ENCODE data around the gene ACSBG1.
"Not testable (repeated sequence)": the region's sequence is repeated elsewhere in the genome, so short reads cannot be mapped to it uniquely, and the experiment has no call there.

Gene ACSBG1

DNA sequence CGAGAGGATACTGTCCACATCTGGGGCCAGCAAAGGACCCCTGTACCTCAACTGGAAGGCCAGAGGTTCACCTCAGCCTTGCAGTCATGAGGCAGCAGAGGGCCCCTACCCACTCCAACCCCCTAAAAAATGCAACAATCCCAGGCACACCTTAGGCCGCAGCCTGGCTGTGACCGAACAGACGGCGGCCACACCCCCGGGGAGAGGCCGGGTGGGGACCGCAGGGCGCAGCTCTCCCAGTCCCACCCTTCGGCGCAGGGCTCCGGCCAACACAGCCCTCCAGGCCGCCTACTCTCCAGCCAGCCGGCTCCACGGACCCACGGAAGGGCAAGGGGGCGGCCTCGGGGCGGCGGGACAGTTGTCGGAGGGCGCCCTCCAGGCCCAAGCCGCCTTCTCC, 29.5 kb upstream of the ACSBG1 start:
- peak overlapping the region; percentile 47; the same call in 1 of the 2 replicates for H3K4me3 ChIP-seq (ENCODE audit: low read length)
- no peak for TF ChIP-seq ZNF274 (IDR thresholded peaks at IDR 0.05; ENCODE audit: low read depth, low read length)

DNA sequence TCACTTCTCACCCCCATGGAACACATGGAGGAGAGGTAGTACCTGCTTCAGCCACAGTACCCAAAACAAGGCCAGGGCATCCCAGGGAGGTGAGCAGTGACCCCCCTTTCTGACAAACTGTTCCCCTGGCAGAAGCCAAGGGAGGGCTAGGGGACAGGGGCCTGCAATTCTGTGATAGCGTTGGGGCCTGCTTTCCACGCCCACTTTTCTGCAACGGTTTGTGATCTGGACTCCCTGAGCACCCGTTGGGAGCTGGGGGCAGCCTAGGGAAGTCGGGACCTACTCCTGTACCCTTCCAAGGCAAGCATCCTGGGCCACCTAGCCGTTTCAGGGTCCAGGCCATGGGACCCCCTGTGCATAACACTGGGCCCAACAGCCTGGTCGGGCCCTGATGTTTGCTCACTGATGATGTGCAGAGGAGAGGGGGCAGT, 29.0 kb upstream of the ACSBG1 start:
- no peak for TF ChIP-seq ZNF274 (IDR thresholded peaks at IDR 0.05; ENCODE audit: low read depth, low read length)
- H3K4me3 ChIP-seq (ENCODE audit: low read length): no peak overlapping the region

DNA sequence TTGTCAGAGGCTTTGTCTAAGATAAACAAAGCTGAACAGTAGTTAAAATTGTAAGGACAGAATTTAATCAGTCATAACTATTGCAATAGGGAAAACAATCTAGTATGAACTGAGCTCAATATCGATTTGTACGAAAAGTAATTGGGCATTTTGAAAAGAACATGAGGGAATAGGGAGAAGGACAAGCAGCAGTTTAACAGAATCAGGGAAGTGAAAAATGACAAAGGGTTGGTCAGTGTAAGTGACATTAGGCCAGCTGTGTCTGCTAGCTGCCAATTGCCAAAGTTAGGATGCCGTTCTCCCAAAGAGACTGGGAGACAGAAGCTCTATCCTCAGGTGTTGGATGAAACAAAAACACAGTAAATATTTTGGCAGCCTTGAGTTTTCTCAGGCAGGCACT, 26.7 kb upstream of the ACSBG1 start:
- H3K4me3 ChIP-seq (ENCODE audit: low read length): no peak overlapping the region
- no peak for TF ChIP-seq ZNF274 (IDR thresholded peaks at IDR 0.05; ENCODE audit: low read depth, low read length)

- no peak overlapping the region for H3K4me3 ChIP-seq (ENCODE audit: low read length)
- no peak for TF ChIP-seq ZNF274 (IDR thresholded peaks at IDR 0.05; ENCODE audit: low read depth, low read length)
Measured at GRCh38 chr15:78260489-78260888, 26.1 kb upstream of the ACSBG1 start.

- no peak for TF ChIP-seq ZNF274 (IDR thresholded peaks at IDR 0.05; ENCODE audit: low read depth, low read length)
- no peak overlapping the region for H3K4me3 ChIP-seq (ENCODE audit: low read length)
Measured at GRCh38 chr15:78259232-78259631, 24.9 kb upstream of the ACSBG1 start.

DNA sequence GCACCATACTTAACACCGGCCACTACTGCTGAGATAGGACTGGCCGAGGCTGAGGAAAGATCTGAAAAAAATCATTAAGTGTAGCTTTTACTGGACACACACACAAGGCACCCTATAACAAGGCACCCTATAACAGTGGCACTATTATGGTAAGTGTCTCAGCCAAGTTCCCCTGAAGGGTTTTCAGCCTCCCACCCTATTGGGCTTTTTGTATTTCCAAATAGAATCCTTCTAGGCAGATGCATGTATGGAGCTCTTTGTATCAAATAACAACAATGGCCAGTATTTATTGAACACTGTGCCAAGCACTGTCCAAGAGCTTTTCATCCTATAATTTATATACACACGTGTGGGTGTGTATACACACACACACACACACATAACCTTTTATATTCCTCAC, 23.3 kb upstream of the ACSBG1 start:
- TF ChIP-seq ZNF274 (IDR thresholded peaks at IDR 0.05; ENCODE audit: low read depth, low read length): no peak
- H3K4me3 ChIP-seq (ENCODE audit: low read length): no peak overlapping the region

DNA sequence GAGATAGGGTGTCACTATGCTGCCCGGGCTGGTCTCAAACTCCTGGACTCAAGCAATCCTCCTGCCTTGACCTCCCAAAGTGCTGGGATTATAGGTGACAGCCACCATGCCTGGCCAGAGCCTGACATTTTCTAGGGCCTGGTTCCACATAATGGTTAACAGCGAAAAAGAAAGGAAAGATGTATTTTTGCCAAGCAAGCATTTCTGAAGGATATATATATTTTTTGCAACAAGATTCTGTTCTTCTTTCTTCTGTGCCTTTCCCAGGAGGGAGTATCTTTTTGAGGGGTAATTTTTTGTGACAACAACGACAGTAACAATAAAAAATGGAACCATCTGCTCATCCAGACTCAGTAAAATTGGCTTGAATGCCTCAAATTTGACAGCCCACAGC, 21.7 kb upstream of the ACSBG1 start:
- TF ChIP-seq ZNF274 (IDR thresholded peaks at IDR 0.05; ENCODE audit: low read depth, low read length): no peak
- H3K4me3 ChIP-seq (ENCODE audit: low read length): no peak overlapping the region

GRCh38 chr15:78255421-78256043, 21.2 kb upstream of the ACSBG1 start:
- H3K4me3 ChIP-seq (ENCODE audit: low read length): no peak overlapping the region
- TF ChIP-seq ZNF274 (IDR thresholded peaks at IDR 0.05; ENCODE audit: low read depth, low read length): no peak

- no peak overlapping the region for H3K4me3 ChIP-seq (ENCODE audit: low read length)
- no peak for TF ChIP-seq ZNF274 (IDR thresholded peaks at IDR 0.05; ENCODE audit: low read depth, low read length)
Measured at GRCh38 chr15:78251136-78251535, 16.8 kb upstream of the ACSBG1 start.

DNA sequence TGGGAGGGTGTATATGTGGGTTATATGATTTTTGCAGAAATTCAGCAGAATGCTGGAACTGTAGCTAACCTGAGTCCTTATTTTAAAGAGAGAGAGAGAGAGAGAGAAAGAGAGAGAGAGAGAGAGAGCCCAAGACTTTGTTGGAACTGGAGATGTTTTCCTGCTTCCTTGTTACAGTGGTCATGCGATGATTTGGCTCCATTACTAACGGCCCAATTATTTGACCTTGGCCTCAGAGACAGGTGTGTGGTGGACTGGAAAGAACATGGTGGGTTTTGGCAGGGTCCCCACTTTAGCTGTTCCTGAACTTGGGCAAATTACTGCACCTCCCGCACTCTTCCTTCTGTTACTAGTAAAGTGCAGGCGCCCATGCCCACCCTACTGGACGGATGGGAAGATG, 14.8 kb upstream of the ACSBG1 start:
- TF ChIP-seq ZNF274 (IDR thresholded peaks at IDR 0.05; ENCODE audit: low read depth, low read length): no peak
- H3K4me3 ChIP-seq (ENCODE audit: low read length): no peak overlapping the region

DNA sequence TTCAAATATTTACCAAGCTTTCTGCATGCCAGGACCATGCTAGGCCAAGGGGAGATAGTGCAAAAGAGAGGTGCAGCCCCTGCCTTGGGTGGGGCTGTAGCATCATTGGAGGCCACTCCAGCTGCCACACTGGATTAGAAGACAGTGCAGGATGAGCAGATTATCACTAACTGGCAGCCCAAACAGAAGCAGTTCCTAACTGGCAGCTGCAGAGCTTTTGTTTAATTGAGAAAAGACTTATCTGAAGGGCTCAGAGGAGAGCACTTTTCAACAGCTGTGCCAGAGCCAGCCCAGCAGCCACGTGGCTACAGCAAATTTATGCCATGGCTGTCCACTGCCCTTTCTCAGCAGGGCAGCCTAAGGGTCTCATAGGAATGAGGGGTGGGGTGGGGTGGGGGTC, 13.5 kb upstream of the ACSBG1 start:
- no peak for TF ChIP-seq ZNF274 (IDR thresholded peaks at IDR 0.05; ENCODE audit: low read depth, low read length)

GRCh38 chr15:78245976-78246620, 11.7 kb upstream of the ACSBG1 start:
- not testable (repeated sequence) for H3K4me3 ChIP-seq (ENCODE audit: low read length)

More for the DNA sequence above, 13.5 kb upstream of the ACSBG1 start:
- no peak overlapping the region for H3K4me3 ChIP-seq (ENCODE audit: low read length)

DNA sequence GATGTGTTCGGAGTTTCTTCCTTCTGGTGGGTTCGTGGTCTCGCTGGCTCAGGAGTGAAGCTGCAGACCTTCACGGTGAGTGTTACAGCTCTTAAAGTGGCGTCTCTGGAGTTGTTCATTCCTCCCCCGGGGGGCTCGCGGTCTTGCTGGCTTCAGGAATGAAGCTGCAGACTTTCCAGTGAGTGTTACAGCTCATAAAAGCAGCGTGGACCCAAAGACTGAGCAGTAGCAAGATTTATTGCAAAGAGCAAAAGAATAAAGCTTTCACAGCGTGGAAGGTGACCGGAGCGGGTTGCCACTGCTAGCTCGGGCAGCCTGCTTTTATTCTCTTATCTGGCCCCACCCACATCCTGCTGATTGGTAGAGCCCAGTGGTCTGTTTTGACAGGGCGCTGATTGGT, 11.0 kb upstream of the ACSBG1 start:
- not testable (repeated sequence) for H3K4me3 ChIP-seq (ENCODE audit: low read length)

DNA sequence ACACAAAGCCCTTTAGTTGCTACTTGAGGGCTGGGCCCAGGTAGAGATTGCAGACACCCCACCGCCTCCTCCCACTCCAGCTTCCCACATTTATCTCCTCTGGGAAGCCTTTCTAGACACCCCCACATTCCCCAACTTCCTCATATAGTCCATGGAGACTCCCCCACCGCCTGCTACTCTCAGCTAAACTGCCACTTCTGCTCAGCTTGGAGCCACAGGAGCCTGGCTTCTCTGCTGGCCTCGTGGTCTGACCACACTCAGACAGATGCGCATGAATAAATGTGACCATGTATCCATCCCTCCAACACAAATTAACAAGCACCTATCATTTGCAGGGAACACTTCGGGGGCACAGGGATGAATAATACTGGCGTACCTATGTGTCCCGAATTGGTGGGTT, 10.5 kb upstream of the ACSBG1 start:
- no peak for TF ChIP-seq ZNF274 (IDR thresholded peaks at IDR 0.05; ENCODE audit: low read depth, low read length)
- no peak overlapping the region for H3K4me3 ChIP-seq (ENCODE audit: low read length)

GRCh38 chr15:78244101-78244500, 9.7 kb upstream of the ACSBG1 start:
- H3K4me3 ChIP-seq (ENCODE audit: low read length): no peak overlapping the region
- no peak for TF ChIP-seq ZNF274 (IDR thresholded peaks at IDR 0.05; ENCODE audit: low read depth, low read length)

- H3K4me3 ChIP-seq (ENCODE audit: low read length): no peak overlapping the region
- no peak for TF ChIP-seq ZNF274 (IDR thresholded peaks at IDR 0.05; ENCODE audit: low read depth, low read length)
Measured at GRCh38 chr15:78243491-78243941, 9.2 kb upstream of the ACSBG1 start.
